GM10248 (cell line): Measurements from ENCODE around the gene TFG.
A peak's percentile ranks its signal among the peaks of the same experiment; 100 is the strongest.
"Not testable (repeated sequence)": the region's sequence is repeated elsewhere in the genome, so short reads cannot be mapped to it uniquely, and the experiment has no call there.

ENCODE experiments used
- CTCF ChIA-PET: fragments of 300-600 bp; sonication (Branson Sonifier 250); formaldehyde crosslinking; extraction: SDS; loops from one replicate; lab custom pipeline; 2021; ENCODE audit warnings: antibody characterized with exemption; lab: Yijun Ruan, JAX
- POLR2A ChIA-PET: fragments of 350-650 bp; sonication (Branson Sonifier 250); formaldehyde crosslinking; extraction: SDS; loops from one replicate; lab custom pipeline; 2020; ENCODE audit warnings: antibody characterized with exemption; lab: Yijun Ruan, JAX
- DNase-seq: peaks from one replicate; pipeline ENCODE4 v3.0.0; 2012; ENCODE audit errors: extremely low spot score
- CTCF ChIP-seq: IDR thresholded peaks from 2 replicates; pipeline ENCODE4 v1.5.1; 2012; ENCODE audit warnings: mild to moderate bottlenecking, low read depth; ENCODE audit errors: extremely low read depth, missing control alignments, control extremely low read depth

The TFG gene

DNA sequence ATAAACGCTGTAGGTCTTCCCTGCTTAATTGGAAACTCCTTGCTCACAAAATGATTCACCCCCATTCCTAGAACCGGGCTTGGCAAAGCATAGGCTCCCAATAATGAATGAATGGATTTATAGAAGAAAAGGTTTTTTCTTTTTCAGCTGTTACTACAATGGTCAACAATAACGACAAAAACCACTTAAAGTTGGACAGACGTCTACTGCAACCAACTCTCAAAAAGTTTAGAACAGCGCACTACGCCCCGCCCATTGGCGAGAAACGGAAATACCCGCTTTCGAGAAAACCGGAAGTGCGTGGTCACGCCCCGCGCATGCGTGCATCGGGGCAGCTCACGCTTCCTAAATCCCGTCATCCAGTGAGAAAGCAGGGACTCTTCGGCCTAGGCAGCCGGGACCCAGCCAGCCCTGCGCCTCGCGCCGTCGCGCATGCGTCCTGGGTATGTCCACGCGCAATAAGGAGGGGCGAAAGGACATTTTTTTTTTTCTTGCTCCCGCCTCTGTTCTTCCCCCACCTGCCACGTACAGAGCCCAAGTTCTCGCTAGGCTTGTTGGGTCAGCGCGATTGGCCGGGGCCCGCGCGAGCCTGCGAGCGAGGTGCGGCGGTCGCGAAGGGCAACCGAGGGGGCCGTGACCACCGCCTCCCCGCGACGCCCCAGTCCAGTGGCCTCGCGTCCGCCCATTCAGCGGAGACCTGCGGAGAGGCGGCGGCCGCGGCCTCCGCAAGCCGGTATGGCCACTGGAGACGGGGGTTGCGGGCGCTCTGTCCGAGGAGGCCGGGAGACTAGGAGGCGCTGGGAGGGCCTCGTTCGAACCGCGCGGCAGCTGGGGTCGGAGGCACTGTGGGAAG lies at the start of gene TFG:
Gene TFG (plus strand): TSS at position 506 of the 853 bp plus-strand sequence. CDS start 4,192 bp downstream, outside the sequence.
- CTCF ChIA-PET, result interaction anchor here (0.8 to 2.9 kb wide), 12 partner anchors 10 to 864 kb away, joined by 3 to 11 read pairs (median 4); partner anchors contain the start of gene PCNP
- TF ChIP-seq CTCF, result no peak
- peak; percentile 99 for DNase-seq
- POLR2A ChIA-PET, result interaction anchor here (0.6 kb wide), 1 partner anchor 21 kb away, joined by 3 read pairs; no protein-coding TSS in a partner anchor

DNA sequence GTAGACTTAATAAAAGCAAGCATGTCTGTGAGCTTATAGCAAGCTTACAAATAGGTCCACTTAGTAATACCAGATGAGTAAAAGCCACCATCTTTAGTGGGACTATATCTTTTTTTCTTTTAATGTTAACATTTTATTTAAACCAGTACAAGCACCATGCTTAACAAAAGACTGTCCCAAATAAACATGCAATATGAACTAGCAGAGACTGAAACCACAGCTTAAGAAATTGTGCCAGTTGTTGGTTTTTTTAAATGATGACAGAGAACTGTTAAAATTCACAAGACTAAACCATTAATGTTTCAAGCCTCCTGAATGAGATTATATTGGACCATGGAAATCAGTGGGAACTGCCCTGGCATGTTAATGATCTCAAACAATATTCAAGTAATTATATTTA lies 48.0 kb upstream of the TFG start:
- POLR2A ChIA-PET, DNase-seq: not testable (repeated sequence)
- CTCF ChIA-PET, result interaction anchor here (1.5 to 2.9 kb wide), 2 partner anchors 22 to 31 kb away, joined by 3 to 7 read pairs; no protein-coding TSS in a partner anchor

DNA sequence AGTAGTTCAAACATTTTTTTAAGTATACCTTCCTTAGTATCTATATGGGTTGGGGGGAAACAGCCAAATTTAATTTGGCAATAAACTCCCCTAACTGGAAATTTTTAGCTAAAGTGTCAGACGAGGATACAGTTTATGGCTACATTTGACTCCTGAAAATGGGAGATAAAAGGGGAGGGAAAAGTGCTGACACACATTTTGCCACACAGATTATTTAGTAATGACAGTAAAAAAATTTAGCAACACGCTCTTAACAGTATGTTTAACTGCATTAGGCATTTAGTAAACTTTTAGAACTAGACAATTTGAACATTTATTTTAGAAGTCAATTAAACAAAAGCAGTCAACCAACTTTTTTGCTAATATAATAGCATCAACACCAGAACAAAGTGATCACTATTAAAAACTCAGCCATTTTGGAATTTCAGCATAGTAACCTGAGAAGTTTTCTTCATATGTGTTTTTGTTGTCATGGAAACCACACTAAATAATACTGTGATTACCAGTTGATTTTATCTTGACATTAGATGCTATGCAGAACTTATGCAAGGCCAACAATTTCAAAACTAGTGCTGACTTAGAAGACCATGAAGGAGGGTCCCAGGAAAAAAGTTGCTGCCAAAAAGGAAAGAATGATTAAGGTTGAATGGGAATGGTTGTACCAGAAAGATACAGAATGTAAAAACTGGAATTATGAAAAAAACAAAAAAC lies 47.0 kb upstream of the TFG start:
- no peak for DNase-seq
- TF ChIP-seq CTCF, result no peak
- ChIA-PET POLR2A (no interaction called here), CTCF (interaction anchor here (2.9 kb wide), 1 partner anchor 30 kb away, joined by 7 read pairs; no protein-coding TSS in a partner anchor)

DNA sequence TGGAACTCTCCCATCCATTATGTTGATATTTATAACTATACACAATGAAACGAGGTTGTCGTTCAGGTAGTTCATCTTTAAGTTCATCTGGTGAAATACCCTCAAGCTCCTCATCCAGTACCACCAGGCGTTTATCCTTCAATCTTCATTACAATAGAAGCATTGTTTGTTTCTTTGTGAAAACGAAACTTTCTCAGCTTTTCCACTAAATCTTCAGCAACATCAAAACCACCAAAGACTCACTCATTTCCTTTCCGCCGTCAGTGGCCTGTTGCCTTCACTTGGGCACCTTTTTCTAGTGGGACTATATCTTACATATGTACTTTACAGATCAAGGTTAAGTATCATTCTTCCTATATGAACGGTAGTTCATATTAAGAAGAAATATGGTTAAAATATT lies 44.1 kb upstream of the TFG start:
- TF ChIP-seq CTCF, result no peak
- ChIA-PET CTCF (interaction anchor here (1.2 to 1.5 kb wide), 2 partner anchors 27 to 30 kb away, joined by 3 to 4 read pairs; no protein-coding TSS in a partner anchor), POLR2A (no interaction called here)
- DNase-seq, result no peak

GRCh38 chr3:100666699-100667098 lies 42.6 kb upstream of the TFG start:
- CTCF ChIA-PET, DNase-seq, POLR2A ChIA-PET: not testable (repeated sequence)

DNA sequence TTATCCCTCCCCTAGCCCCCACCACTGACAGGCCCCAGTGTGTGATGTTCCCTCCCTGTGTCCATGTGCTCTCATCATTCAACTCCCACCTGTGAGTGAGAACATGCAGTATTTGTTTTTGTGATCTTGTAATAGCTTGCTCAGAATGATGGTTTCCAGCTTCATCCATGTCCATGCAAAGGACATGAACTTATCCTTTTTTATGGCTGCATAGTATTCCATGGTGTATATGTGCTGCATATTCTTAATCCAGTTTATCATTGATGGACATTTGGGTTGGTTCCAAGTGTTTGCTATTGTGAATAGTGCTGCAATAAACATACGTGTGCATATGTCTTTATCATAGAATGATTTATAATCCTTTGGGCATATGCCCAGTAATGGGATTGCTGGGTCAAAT lies 42.0 kb upstream of the TFG start:
- DNase-seq, POLR2A ChIA-PET, CTCF ChIA-PET: not testable (repeated sequence)

DNA sequence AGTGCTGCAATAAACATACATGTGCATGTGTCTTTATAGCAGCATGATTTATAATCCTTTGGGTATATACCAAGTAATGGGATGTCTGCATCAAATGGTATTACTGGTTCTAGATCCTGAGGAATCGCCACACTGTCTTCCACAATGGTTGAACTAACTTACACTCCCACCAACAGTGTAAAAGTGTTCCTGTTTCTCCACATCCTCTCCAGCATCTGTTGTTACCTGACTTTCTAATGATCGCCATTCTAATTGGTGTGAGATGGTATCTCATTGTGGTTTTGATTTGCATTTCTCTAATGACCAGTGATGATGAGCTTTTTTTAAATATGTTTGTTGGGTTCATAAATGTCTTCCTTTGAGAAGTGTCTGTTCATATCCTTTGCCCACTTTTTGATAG lies 38.3 kb upstream of the TFG start:
- CTCF ChIA-PET, POLR2A ChIA-PET, DNase-seq: not testable (repeated sequence)

GRCh38 chr3:100681496-100681895 lies 27.8 kb upstream of the TFG start:
- ChIA-PET CTCF (interaction anchor here (1.2 kb wide), 1 partner anchor 12 kb away, joined by 3 read pairs; no protein-coding TSS in a partner anchor), POLR2A (no interaction called here)

More at GRCh38 chr3:100681496-100681895, 27.8 kb upstream of the TFG start:
- no peak for TF ChIP-seq CTCF
- no peak for DNase-seq
